Tibial nerve (tissue), 3 donors: Measurements from ENCODE around the gene THEMIS.

Experiments
- POLR2A ChIP-seq, 2 donors: fragments of 450-650 bp; IDR thresholded peaks; one replicate each; pipeline ENCODE4 v1.6.1; 2017; ENCODE audit warnings: antibody characterized with exemption in 2 of 2, mild to moderate bottlenecking in 2 of 2, moderate library complexity in 2 of 2
- TF ChIP-seq, protein P1 (sequence below), 5 experiments: fragments of 200-600 bp in 3 of 5; fragments of 450-650 bp in 2 of 5; sonication (generic) in 3 of 5; IDR thresholded peaks; one replicate each; pipeline ENCODE4 v1.5.1; 2016 to 2019; ENCODE audit warnings: antibody characterized with exemption in 5 of 5, mild to moderate bottlenecking in 3 of 5, moderate library complexity in 2 of 5

DNA sequence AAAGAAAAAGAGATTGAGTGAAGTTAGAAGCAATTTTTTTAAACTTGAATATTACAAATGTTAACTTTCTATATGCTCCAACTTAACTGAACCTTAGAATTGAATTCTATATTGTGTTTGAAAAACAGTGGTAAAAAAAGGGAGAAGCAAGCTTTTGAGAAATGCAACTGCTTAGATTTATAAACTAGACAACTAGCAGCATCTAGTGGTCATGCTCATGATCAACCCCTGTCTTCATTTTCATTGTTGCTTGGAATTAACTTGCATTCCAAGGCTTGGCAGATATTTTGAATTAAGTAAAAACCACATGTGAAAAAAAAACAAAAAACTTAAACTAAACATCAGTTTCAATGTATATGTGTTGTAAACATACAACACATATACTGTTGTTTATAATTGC is 210.8 kb downstream of the THEMIS start:
- TF ChIP-seq, protein P1, sequence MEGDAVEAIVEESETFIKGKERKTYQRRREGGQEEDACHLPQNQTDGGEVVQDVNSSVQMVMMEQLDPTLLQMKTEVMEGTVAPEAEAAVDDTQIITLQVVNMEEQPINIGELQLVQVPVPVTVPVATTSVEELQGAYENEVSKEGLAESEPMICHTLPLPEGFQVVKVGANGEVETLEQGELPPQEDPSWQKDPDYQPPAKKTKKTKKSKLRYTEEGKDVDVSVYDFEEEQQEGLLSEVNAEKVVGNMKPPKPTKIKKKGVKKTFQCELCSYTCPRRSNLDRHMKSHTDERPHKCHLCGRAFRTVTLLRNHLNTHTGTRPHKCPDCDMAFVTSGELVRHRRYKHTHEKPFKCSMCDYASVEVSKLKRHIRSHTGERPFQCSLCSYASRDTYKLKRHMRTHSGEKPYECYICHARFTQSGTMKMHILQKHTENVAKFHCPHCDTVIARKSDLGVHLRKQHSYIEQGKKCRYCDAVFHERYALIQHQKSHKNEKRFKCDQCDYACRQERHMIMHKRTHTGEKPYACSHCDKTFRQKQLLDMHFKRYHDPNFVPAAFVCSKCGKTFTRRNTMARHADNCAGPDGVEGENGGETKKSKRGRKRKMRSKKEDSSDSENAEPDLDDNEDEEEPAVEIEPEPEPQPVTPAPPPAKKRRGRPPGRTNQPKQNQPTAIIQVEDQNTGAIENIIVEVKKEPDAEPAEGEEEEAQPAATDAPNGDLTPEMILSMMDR (IDR thresholded peaks at IDR 0.05): peak in 1 of 5 experiments; percentile 15
- TF ChIP-seq POLR2A (IDR thresholded peaks at IDR 0.05): no peak
